Trophoblast cell (in vitro differentiated cells and primary cell): Measurements from ENCODE around the gene PIK3C2B.
"Not testable (repeated sequence)": the region's sequence is repeated elsewhere in the genome, so short reads cannot be mapped to it uniquely, and the experiment has no call there.

Experiments used
- DNase-seq, 2 donors: peaks; one replicate each; pipeline ENCODE4 v3.0.0-alpha.2; 2016
- H2AFZ ChIP-seq: 2 replicates; pipeline ENCODE4 v1.6.1; 2013; ENCODE audit warnings: low read length, moderate library complexity, mild to moderate bottlenecking; ENCODE audit not compliant: insufficient read depth, poor library complexity
- H2AK5ac ChIP-seq: 2 replicates; pipeline ENCODE4 v1.6.1; 2013; ENCODE audit warnings: mild to moderate bottlenecking, low read length
- H2BK120ac ChIP-seq: 2 replicates; pipeline ENCODE4 v1.6.1; 2013; ENCODE audit warnings: low read length, mild to moderate bottlenecking, moderate library complexity; ENCODE audit not compliant: insufficient read depth, poor library complexity
- H2BK12ac ChIP-seq: 2 replicates; pipeline ENCODE4 v1.6.1; 2013; ENCODE audit warnings: mild to moderate bottlenecking, low read length, moderate library complexity
- H2BK5ac ChIP-seq: 2 replicates; pipeline ENCODE4 v1.6.1; 2013; ENCODE audit warnings: low read length, low read depth, moderate library complexity, mild to moderate bottlenecking; ENCODE audit not compliant: poor library complexity
- H3K14ac ChIP-seq: 2 replicates; pipeline ENCODE4 v1.6.1; 2013; ENCODE audit warnings: mild to moderate bottlenecking, low read length
- H3K18ac ChIP-seq: 2 replicates; pipeline ENCODE4 v1.6.1; 2013; ENCODE audit warnings: mild to moderate bottlenecking, low read length
- H3K23ac ChIP-seq: 2 replicates; pipeline ENCODE4 v1.6.1; 2013; ENCODE audit warnings: low read length
- H3K27ac ChIP-seq: 2 replicates; pipeline ENCODE4 v1.5.1; 2013; ENCODE audit warnings: low read depth, mild to moderate bottlenecking, inconsistent platforms, low read length, moderate library complexity
- H3K27me3 ChIP-seq: 2 replicates; pipeline ENCODE4 v1.6.1; 2013; ENCODE audit warnings: inconsistent platforms, mild to moderate bottlenecking, low read length, moderate library complexity; ENCODE audit not compliant: insufficient read depth
- H3K36me3 ChIP-seq, 2 experiments: 1 replicate in 1 of 2; 2 replicates in 1 of 2; pipeline ENCODE4 v1.6.1; 2013; ENCODE audit warnings: low read length in 2 of 2, mild to moderate bottlenecking in 2 of 2, moderate library complexity in 1 of 2; ENCODE audit not compliant: insufficient read depth in 2 of 2, control insufficient read depth in 1 of 2
- H3K4ac ChIP-seq: 2 replicates; pipeline ENCODE4 v1.6.1; 2013; ENCODE audit warnings: low read depth, mild to moderate bottlenecking, low read length, moderate library complexity
- H3K4me1 ChIP-seq, 2 experiments: 1 replicate in 1 of 2; 2 replicates in 1 of 2; pipeline ENCODE4 v1.6.1; 2013; ENCODE audit warnings: low read length in 2 of 2, mild to moderate bottlenecking in 2 of 2, moderate library complexity in 1 of 2; ENCODE audit not compliant: insufficient read depth in 2 of 2, control insufficient read depth in 1 of 2
- H3K4me2 ChIP-seq: 2 replicates; pipeline ENCODE4 v1.6.1; 2013; ENCODE audit warnings: inconsistent platforms, mild to moderate bottlenecking, low read length, moderate library complexity
- H3K4me3 ChIP-seq: 2 replicates; pipeline ENCODE4 v1.5.1; 2013; ENCODE audit warnings: mild to moderate bottlenecking, low read depth, low read length, inconsistent platforms
- H3K79me1 ChIP-seq: one replicate; pipeline ENCODE4 v1.6.1; 2013; ENCODE audit warnings: low read length
- H3K79me2 ChIP-seq: 2 replicates; pipeline ENCODE4 v1.6.1; 2013; ENCODE audit warnings: low read length, mild to moderate bottlenecking; ENCODE audit not compliant: control insufficient read depth, insufficient read depth, poor library complexity
- H3K9ac ChIP-seq: 2 replicates; pipeline ENCODE4 v1.6.1; 2013; ENCODE audit warnings: mild to moderate bottlenecking, low read length
- H3K9me3 ChIP-seq: 2 replicates; pipeline ENCODE4 v1.6.1; 2013; ENCODE audit warnings: low read depth, mild to moderate bottlenecking, control low read depth, inconsistent platforms, low read length; ENCODE audit not compliant: insufficient read depth
- H4K12ac ChIP-seq: 2 replicates; pipeline ENCODE4 v1.6.1; 2013; ENCODE audit warnings: low read depth, mild to moderate bottlenecking, low read length, moderate library complexity
- H4K8ac ChIP-seq: 2 replicates; pipeline ENCODE4 v1.6.1; 2013; ENCODE audit warnings: low read depth, mild to moderate bottlenecking, low read length, moderate library complexity
- H4K91ac ChIP-seq: one replicate; pipeline ENCODE4 v1.6.1; 2013; ENCODE audit warnings: low read depth, mild to moderate bottlenecking, low read length, moderate library complexity
- WGBS: extraction: QIAGEN DNeasy Blood & Tissue Kit; methylation state at CpG from one replicate; pipeline ENCODE4 v1.1.7; 2013; ENCODE audit warnings: missing lambda C conversion rate; ENCODE audit not compliant: insufficient read length, insufficient coverage; ENCODE audit errors: extremely low coverage; 5-methylcytosine and 5-hydroxymethylcytosine counted together

Gene PIK3C2B

GRCh38 chr1:204517382-204517781 lies 22.8 kb upstream of the PIK3C2B start:
- not testable (repeated sequence) for H3K9ac ChIP-seq, H3K4me1 ChIP-seq, H3K36me3 ChIP-seq, H2BK120ac ChIP-seq, H3K27ac ChIP-seq, H4K12ac ChIP-seq, H3K4me2 ChIP-seq, H4K8ac ChIP-seq, H3K18ac ChIP-seq, H2BK12ac ChIP-seq, H3K4me3 ChIP-seq, H3K23ac ChIP-seq, H2AK5ac ChIP-seq, DNase-seq, H3K27me3 ChIP-seq, H2AFZ ChIP-seq, H3K79me1 ChIP-seq, H4K91ac ChIP-seq, H3K9me3 ChIP-seq, H2BK5ac ChIP-seq
- H3K79me2 ChIP-seq, result peaks cover 16% of the 10 kb centered on the region
- peak overlapping the region; percentile 11 for H3K14ac ChIP-seq
- WGBS, result no CpG with 5 or more reads among the region's 19 CpGs
- peak overlapping the region; percentile 71 for H3K4ac ChIP-seq

GRCh38 chr1:204516180-204516879 lies 21.7 kb upstream of the PIK3C2B start, which contains the start of gene MDM4:
MDM4 (plus strand) TSS chr1:204516406; CDS start chr1:204525519, 9,113 bp downstream.
- H4K8ac ChIP-seq, result peak within 1 kb of the TSS; percentile 95
- peak within 1 kb of the TSS; percentile 93 for H3K4me3 ChIP-seq
- H3K79me2 ChIP-seq, result peaks cover 16% of the 10 kb centered on the region
- peak; percentile 94 to 98 for DNase-seq
- H3K14ac ChIP-seq, result peak within 1 kb of the TSS; percentile 91
- peak within 1 kb of the TSS; percentile 65 for H3K4me2 ChIP-seq
- no peak within 1 kb of the TSS for H2BK12ac ChIP-seq
- H2BK5ac ChIP-seq, result peak within 1 kb of the TSS; percentile 84
- H3K27me3 ChIP-seq, result no peaks in the 10 kb centered on the region
- peak within 1 kb of the TSS; percentile 91 for H3K27ac ChIP-seq
- H2BK120ac ChIP-seq, result peak within 1 kb of the TSS; percentile 82
- H3K79me1 ChIP-seq, result peaks cover 10% of the 10 kb centered on the region
- no CpG with 5 or more reads among the region's 43 CpGs for WGBS
- H3K23ac ChIP-seq, result no peak within 1 kb of the TSS
- H3K9me3 ChIP-seq, result no peaks in the 10 kb centered on the region
- H3K4me1 ChIP-seq, result peaks cover 0 to 2% of the 10 kb centered on the region in 2 experiments
- peaks cover 3 to 8% of the 10 kb centered on the region in 2 experiments for H3K36me3 ChIP-seq
- H2AK5ac ChIP-seq, result peak within 1 kb of the TSS; percentile 58
- peak within 1 kb of the TSS; percentile 97 for H4K12ac ChIP-seq
- peak within 1 kb of the TSS; percentile 80 for H2AFZ ChIP-seq
- H3K9ac ChIP-seq, result peak within 1 kb of the TSS; percentile 93
- peak within 1 kb of the TSS; percentile 90 for H3K18ac ChIP-seq
- H3K4ac ChIP-seq, result peak within 1 kb of the TSS; percentile 91
- H4K91ac ChIP-seq, result peak within 1 kb of the TSS; percentile 90

GRCh38 chr1:204514828-204515227 lies 20.2 kb upstream of the PIK3C2B start:
- Histone ChIP-seq H3K14ac (no peak overlapping the region), H3K36me3 (peaks cover 3 to 7% of the 10 kb centered on the region in 2 experiments), H2AFZ (no peak overlapping the region), H4K91ac (no peak overlapping the region), H2BK12ac (no peak overlapping the region), H3K18ac (no peak overlapping the region), H3K4me1 (peaks cover 0 to 2% of the 10 kb centered on the region in 2 experiments), H3K4me3 (no peak overlapping the region), H2BK5ac (no peak overlapping the region), H2BK120ac (no peak overlapping the region), H4K12ac (no peak overlapping the region), H3K23ac (no peak overlapping the region), H4K8ac (no peak overlapping the region), H3K9me3 (no peaks in the 10 kb centered on the region), H3K79me2 (peaks cover 14% of the 10 kb centered on the region), H3K27ac (no peak overlapping the region), H3K9ac (no peak overlapping the region), H3K79me1 (peaks cover 10% of the 10 kb centered on the region), H2AK5ac (no peak overlapping the region), H3K27me3 (no peaks in the 10 kb centered on the region), H3K4me2 (no peak overlapping the region), H3K4ac (no peak overlapping the region)
- DNase-seq, result no peak
- no CpG with 5 or more reads among the region's 2 CpGs for WGBS

GRCh38 chr1:204513117-204513716 lies 18.6 kb upstream of the PIK3C2B start:
- Histone ChIP-seq H3K36me3 (peaks cover 3% of the 10 kb centered on the region in 2 experiments), H4K91ac (no peak overlapping the region), H3K79me1 (peaks cover 10% of the 10 kb centered on the region), H2BK120ac (no peak overlapping the region), H3K9me3 (no peaks in the 10 kb centered on the region), H2BK5ac (no peak overlapping the region), H3K18ac (no peak overlapping the region), H2AFZ (no peak overlapping the region), H3K79me2 (peaks cover 10% of the 10 kb centered on the region), H3K4ac (no peak overlapping the region), H3K4me3 (no peak overlapping the region), H3K23ac (no peak overlapping the region), H3K4me1 (peaks cover 0 to 2% of the 10 kb centered on the region in 2 experiments), H3K9ac (no peak overlapping the region), H4K8ac (no peak overlapping the region), H3K27ac (no peak overlapping the region), H3K14ac (no peak overlapping the region), H3K27me3 (no peaks in the 10 kb centered on the region), H4K12ac (no peak overlapping the region), H2BK12ac (no peak overlapping the region), H2AK5ac (no peak overlapping the region), H3K4me2 (no peak overlapping the region)
- WGBS, result no CpG with 5 or more reads among the region's 15 CpGs
- no peak for DNase-seq
